ENCODE results near the gene OLFM4.

Gene OLFM4

DNA sequence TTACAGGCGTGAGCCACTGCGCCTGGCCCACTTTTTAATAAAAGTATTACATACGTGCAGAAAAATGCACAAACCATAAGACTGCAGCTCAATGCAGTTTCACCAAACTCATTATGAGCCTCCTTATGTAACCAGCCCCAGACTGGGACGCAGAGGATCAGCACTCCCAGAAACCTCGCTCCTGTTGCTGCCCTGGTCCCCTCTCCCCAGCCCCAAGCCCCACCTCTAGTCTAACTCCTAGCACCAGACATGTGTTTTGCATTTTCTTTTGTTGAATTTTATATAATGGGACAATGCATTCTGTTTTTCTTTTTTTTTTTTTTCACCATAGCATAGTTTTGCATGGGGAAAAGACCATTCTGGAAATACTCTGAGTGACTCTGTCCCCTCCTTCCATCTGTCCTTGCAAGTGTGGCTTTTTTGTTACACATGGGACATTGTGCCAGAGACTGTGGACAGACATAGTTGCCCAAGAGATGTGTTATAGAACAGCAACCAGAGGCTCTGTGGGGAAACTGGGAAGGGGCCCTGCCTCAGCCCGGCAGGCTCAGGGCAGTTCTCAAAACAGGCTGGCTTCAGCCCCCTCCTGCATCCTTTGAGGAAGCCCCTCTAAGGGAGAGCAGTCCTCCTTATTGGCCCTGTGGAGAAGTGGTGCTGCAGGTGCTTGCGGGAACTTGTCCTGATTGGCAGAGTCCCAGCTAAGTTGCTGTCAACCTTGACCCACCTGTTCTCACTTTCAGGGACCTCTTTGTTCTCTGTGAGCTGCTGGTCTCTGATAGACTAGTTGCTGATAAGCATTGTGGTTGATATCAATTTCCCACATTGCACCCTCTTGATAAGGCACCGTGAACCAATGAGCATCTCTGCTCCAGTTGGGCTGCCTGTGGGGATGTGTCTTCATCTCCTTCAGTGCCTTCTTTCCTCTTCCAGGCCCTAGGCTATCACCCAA lies 13.8 kb upstream of the OLFM4 start:
- DNase-seq, result no peak

DNA sequence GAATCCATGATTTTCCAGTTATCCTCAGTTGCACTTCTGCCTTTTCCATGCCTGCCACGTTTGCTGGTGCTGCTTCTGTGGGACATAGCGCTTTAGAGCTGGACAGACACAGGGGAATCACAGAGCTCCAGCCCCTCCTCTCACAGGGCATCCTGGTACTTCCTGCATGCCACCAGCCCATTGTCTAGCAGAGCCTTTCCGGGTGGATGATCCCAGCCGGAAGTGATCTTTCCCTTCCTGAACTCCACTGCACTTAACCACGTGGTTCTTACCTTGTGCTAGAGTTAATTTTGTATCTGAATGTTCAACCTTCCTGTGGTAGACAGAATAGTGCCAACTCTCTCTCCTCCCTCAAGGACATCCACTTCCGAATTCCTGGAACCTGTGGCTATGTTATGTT lies 12.6 kb upstream of the OLFM4 start:
- DNase-seq, result no peak

DNA sequence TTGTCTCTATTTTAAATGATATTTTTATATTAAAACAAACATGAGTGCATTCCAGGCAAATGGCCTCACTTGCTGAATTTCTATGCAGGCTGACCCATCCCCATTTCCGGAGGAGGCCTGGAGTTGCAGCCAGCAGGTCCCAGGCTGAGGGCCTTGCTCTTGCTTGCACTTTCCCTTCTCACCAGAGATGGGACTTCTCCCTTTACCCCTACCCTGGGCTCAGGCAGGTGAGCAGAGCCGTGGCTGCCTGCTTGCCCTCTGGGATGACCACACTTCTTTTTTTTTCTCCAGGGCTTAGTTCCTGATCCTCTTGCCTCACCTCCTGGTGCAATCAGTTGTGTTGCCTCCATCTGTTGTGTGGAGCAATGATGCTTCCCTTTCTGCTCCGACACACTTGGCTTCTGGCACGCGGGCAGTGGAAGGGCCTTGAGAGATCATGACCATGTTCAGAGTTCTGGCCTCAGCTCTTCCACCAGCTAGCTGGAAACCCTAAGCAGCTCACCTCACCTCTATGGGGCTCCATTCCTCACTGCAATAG lies 11.1 kb upstream of the OLFM4 start:
- DNase-seq, result peak; percentile 36

DNA sequence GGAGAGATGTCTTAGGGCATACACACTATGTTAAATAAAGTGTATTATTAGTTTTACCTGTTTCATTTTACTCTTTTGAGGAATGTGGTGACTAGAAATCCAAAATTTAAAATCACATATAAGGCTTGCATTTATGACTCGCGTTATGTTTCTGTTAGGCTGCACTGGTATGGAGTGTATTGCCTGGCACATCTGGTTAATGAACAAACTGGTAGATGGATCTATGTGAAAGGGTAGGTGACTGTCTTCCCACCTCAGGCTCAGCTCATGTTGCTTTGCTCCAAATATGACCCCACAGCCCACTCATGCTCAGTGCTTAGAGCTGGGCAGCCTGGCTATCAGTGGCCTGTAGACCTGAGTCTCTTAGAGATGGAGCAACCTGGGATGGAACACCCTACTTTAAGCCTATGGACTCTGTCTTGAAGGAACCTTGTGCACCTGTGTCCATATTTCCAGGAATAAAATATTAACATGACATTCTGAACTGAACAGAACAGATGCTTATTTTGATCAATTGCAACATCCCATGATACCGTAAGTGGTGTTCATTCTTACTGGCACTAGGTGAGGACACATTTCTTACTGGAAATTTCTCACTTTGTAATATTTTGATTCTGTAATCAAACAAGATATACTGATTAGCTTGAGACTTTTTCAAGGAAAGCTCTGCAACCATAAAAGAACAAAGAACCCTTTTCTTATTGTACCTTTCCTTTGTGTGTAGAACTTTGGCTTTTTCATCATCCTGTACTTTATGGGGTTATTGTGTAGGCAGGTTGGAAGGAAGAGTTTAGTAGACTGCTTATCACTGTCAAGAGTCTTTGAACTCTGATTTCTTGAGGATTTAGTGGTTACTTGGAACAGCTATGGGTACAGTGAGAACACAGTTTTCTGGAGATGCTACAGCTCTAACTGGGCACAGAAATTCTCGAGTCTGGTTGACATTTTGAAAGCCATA lies 9.6 kb upstream of the OLFM4 start:
- DNase-seq, result no peak

DNA sequence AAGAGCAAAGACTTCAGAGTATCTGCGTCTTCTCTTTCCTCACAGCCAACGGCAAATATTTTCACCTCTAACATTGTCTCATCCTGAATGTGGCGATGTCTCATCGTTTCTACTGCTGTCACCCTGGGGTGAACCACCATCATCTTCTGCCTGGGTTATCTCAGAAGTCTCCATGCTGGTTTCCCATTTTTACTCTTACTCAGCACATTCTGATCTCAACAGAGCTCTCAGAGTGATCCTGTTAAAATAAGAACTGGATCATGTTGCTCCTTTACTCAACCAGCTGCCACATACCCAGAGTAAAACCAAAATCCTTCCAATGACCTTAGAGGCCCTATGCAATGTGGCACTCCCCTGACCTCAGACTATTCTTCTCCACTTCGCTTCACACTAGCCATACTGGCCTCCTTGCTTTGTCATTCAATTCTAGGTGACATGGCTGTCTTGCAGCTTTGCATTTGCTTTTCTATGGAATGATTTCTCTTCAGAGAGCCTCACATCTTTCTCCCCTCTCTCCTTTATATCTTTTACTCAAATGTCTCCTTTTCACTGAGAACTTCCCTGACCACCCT lies 7.8 kb upstream of the OLFM4 start:
- no peak for DNase-seq

DNA sequence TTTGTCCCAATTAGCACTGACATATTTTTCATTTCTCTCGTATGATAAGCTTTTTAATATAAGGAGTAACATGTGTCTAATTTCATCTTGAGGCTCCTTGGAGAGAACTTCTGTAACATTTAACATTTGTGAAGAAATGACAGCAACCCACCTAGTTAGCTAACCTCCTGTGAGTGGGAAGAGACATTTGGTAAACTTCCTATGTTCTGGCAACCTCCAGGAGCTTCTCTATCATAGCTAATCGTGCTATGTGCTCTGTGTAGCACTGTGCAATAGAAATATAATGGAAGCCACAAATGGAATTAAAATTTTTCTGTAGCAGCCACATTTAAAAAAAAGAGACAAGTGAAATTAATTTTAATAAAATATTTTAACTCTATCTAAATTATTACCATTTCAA lies 5.4 kb upstream of the OLFM4 start:
- no peak for DNase-seq

DNA sequence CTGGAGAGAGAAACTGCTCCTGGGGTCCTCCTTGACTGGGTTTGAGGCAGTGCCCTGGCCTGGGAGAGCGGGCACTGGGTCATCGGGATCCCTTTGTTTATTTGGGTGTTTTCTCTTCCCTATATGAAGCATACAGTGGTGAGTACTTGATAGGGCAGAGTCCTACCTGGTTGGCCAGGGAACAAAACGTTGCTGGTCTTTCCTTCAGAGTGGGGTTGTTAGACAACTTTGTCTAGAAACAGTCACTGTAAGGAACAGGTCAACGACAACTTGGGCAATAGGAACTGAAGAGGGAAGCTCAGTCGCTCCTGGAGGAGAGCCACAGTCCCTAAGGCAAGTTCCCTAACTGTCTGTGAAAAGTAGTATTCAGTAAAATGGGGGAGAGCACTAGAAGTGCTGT lies 550 bp upstream of the OLFM4 start:
- no peak for DNase-seq

DNA sequence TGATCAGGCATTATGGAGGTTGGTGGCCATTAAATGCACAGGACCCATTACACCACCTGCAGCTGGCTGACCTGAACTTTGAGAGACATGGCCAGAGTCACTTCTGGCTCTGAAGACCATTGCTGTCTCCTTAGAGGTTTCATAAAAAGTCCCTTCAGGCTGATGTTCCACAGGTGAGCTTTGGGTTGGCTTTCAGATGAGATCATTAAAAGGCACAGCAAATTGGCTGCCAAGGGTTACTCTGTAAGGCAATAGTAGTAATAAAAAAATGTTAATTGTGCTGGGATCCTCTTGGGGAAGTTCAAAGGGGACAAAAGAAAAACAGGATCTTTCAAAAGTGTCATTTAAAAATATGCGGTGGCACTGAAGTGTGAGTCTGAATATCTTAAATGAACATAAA lies 4.2 kb downstream of the OLFM4 start:
- no peak for DNase-seq

DNA sequence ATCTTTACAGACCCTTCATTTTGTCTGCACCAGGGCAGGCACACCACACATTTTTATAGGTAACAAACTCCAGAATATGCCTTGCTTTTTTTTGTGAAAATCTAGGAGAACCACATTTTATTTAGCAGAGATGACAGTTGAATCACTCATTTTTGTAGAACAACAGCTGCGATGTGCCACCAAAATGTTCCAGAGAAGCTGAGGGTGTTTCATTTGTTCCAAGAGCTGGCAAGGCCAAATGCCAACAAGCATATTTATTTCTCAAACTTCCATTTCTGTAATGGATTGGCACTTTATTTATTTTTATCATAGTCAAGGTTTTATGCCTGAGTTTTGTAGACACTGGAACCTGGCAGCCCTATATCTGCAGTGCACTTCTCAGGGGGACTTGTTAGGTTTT lies 10.4 kb downstream of the OLFM4 start:
- no peak for DNase-seq

DNA sequence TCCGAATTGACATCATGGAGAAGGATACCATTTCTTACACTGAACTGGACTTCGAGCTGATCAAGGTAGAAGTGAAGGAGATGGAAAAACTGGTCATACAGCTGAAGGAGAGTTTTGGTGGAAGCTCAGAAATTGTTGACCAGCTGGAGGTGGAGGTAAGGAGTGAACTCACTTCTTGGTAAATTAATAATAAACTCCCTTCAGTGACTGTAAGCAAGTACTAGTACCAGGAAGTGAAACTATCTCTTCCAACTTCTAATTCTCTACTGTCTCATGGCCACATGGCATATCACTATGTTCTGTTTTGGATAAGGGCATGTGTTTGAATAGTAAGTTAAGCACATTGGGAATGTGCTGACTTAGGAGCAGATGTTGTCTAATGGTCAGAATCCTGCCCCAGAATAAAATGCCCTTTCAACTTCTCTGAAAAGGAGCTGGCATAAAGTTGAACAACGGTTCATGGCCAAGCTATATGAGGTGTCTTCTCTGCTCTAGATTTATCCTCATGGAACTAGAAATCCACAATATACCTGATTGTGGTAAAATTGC lies 13.4 kb downstream of the OLFM4 start:
- no peak for DNase-seq

DNA sequence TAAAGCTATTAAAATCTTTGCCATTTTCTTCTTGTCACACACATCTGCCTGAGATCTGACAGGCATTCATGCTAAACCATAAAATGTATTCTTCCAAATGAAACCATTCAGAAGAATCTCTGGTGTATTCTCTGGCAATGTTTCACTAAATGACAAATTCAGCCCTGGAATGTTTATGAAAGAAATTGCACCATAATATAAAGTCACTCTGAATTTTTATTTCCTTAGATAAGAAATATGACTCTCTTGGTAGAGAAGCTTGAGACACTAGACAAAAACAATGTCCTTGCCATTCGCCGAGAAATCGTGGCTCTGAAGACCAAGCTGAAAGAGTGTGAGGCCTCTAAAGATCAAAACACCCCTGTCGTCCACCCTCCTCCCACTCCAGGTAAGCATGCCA lies 14.3 kb downstream of the OLFM4 start:
- no peak for DNase-seq

DNA sequence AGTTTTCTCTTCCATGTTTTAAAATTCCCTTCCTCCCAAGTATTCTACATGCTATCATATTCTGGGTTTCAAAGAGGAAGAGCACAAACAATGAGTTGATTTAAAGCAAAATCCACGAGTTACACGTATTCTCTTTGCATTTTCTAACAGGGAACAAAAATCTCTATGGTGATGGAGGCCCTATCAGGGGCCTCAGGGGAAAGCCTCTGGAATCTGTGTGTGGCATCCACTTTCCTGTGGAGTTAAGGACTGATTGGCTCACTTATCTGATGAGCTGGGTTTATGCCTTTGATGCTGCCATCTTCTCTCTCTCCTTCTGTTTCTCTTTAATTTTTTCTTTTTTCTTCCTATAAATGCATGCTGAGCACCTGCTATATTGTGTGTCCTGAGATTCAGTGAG lies 14.8 kb downstream of the OLFM4 start:
- no peak for DNase-seq

DNA sequence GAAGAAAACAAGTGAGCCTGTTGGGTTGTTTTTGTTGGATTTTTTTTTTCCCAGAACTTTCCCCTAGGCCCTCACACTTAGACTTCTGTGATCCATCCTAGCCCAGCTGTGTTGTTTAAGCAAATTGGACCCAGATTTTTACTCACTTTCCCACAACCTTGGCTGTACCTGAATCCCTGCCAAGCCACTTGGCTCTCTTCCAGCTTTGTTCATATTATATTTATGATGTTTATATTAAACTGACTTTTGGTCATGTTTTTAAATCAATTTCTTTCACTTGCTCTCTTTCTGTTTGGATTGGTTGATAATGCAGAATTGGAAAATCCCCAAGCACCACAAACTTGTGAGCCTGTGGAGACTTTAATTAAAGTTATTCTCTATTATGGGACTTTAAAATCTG lies 16.6 kb downstream of the OLFM4 start:
- DNase-seq, result no peak

DNA sequence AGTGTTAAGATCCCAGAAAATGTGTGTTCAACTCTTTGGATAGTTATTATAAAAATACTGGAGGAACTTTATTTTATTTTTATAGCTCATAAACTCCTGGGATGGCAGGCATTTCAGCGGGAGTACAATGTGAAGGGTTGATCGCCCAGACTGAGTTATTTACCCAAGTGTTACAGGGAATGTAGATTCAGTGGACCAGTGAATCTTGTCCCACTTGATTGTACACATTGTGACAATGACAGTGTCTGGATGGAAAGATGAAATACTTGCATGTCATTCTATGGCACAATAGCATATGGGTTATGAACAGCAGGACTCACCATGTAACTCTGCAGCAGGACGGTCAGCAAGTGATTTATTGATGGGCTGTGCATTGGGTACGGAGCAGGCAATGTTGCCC lies 20.3 kb downstream of the OLFM4 start:
- no peak for DNase-seq

DNA sequence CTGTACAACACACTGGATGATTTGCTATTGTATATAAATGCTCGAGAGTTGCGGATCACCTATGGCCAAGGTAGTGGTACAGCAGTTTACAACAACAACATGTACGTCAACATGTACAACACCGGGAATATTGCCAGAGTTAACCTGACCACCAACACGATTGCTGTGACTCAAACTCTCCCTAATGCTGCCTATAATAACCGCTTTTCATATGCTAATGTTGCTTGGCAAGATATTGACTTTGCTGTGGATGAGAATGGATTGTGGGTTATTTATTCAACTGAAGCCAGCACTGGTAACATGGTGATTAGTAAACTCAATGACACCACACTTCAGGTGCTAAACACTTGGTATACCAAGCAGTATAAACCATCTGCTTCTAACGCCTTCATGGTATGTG lies 21.5 kb downstream of the OLFM4 start:
- no peak for DNase-seq

DNA sequence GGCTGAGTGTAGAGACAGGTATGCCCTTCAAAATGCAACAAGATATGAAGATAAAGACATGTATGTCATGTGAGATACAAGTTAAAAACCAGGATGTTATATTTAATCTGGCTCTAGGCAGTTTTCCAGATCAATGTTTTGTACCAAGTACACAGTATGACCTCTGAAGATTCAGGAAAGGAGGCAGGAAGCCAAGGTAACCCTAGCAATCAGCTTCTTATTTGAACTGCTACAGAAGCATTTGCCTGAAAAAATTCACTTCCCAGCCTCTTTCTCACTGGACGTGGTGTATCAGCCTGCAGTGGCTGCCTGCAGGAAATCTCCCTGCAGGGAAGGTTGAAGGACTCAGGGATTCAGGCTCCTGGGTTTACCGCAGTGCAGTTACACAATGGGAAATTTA lies 24.1 kb downstream of the OLFM4 start:
- DNase-seq, result no peak

DNA sequence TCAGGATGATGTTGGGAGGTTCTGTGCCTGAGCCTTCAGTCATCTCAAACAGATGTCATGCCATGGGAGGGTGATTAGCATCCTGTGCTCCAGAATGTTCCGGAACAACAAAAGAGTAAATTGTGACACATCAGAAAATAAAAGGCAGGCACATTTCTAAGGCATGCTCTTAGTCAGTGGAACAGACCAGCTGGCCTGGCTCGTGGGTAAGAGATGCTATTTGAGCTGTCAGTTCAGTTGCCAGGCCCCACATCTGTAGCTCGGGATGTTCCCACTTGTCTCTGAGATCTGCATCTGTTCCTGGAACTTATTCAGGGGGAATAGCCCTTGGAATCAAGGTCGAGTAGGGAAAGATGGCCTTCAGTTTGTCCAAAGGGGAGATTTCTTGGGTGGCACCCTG lies 26.0 kb downstream of the OLFM4 start:
- DNase-seq, result no peak

DNA sequence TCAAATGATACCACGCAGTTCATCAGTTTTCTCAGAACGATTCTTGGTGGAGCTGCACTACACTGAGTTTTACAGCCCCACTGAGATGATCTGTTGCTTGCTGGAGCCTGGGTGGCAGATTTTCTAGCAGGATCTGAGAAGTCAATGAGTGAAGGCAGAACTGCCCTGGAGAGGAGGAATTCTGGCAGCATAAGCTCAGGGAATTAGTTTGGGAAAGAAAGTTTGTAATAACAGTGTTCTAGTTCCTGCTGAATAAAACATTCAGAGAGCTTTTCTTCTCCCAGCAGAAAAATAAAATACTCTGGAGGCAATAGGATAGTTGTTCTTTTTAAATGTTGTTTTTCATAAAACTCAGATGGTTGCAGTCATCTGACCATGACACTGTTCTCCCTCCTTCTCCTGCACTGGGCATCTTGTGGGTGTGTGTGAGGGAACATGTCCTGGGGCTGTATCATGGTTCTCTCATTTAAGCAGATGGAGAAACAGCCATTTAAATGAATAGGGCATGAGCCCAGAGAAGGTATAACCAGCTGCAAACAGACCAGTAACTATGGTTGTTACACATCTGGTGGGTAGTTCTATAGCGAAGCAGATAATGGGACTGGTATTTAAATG lies 29.6 kb downstream of the OLFM4 start:
- no peak for DNase-seq

DNA sequence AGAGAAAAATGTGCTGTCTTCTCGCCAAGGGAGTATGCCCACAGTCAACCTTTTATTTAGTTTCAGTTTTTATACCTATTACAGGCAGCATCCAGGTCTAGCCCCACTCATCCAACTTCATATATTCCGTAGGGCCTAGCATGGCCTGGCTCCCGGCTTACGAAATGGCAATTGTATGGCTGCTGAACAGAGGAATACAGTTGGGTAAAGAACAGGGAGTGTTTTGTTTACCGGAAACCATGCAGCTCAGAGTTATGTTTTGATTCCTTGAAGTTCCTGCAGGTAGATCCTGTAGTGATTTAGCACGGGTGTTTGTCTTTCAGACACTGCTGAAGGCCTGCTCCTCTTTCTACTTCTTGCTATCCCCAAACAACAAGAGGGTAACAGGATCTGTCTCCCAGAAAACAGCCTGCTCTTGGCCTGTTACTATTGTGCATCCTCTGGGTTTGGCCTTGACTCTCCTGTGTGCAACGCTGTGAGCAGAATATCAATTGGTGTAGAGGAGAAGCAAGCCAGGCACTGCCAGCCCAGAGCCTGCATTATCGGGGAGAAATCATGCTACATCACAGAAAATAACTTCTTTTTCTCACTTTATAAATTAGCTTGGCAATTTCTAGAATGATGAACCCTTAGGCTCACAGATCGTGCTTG lies 32.4 kb downstream of the OLFM4 start:
- no peak for DNase-seq

DNA sequence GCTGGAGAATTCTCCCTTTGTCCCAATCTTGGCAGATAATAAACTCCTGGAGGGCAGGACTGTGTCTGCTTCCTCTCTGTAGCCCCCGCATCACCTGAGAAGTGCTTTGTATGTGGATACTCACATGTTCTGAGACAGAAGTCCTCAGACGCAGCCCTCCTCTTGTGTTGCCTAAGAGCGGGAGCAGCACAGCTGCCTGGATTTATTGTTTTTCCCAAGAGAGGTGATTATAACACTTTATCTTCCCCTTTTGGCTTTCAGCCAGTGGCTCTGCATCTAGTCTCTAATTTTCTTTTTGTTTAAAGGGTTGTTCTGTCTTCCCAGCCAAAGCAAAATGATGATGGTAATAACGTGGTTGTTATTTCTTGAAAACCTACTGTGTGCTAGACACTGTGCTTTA lies 36.1 kb downstream of the OLFM4 start:
- no peak for DNase-seq

DNA sequence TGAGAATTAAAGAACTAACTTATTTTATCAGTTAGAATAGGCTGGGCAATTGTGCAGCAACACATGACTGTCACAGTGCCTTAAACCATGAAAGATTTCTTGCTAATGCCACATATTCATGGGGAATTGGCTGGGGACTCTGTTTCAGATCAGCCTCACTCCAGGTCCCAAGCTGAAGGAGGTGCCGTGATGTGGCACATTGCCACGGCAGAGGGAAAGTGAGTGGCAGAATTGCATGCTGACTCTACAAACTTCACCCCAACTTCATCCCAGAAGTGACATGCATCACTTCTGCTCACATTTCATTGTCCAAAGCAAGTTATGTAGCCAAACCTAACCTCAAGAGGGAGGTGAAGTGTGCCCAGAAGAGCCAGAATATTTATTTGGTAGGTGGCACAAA lies 37.8 kb downstream of the OLFM4 start:
- no peak for DNase-seq
